HepG2 (cell line): ENCODE measurements around the gene FALEC. TPM values are rescaled to one million over a fixed set of nuclear protein-coding genes. Genes with fewer than 3 reads are reported as not detected.

Source experiments
- ATAD3A ChIP-seq: sonication (generic); formaldehyde crosslinking; IDR thresholded peaks from 2 replicates; pipeline ENCODE4 v1.4.0; 2020; ENCODE audit warnings: missing genetic modification reagents
- CEBPB ChIP-seq: IDR thresholded peaks from 2 replicates; pipeline ENCODE4 v1.6.1; 2011; ENCODE audit warnings: low read depth, low read length, improper control_type of control experiment, borderline replicate concordance
- CEBPG ChIP-seq: IDR thresholded peaks from 2 replicates; pipeline ENCODE4 v1.6.1; 2016
- DPF2 ChIP-seq: sonication (generic); formaldehyde crosslinking; IDR thresholded peaks from 2 replicates; pipeline ENCODE4 v1.4.0; 2020; ENCODE audit warnings: mild to moderate bottlenecking, low read depth, missing genetic modification reagents, borderline replicate concordance
- MIER3 ChIP-seq: IDR thresholded peaks from 2 replicates; pipeline ENCODE4 v1.6.1; 2016; ENCODE audit warnings: missing compliant biosample characterization, borderline replicate concordance
- POLR2AphosphoS2 ChIP-seq: IDR thresholded peaks from 2 replicates; pipeline ENCODE4 v1.6.1; 2011; ENCODE audit warnings: low read depth, low read length, improper control_type of control experiment
- ZBTB1 ChIP-seq: sonication (generic); formaldehyde crosslinking; IDR thresholded peaks from 2 replicates; pipeline ENCODE4 v1.4.0; 2020; ENCODE audit warnings: missing genetic modification reagents, borderline replicate concordance
- ZNF556 ChIP-seq: sonication (generic); formaldehyde crosslinking; IDR thresholded peaks from 2 replicates; pipeline ENCODE4 v1.4.0; 2020; ENCODE audit warnings: mild to moderate bottlenecking, missing genetic modification reagents, borderline replicate concordance
- polyA plus RNA-seq, 8 experiments: library from polyadenylated mRNA; depleted of rRNA in 3 of 8; stranded (reverse) in 7 of 8; unstranded in 1 of 8; fragments of >200 nt; fragmentation: Illumina TruSeq in 4 of 8; extraction: Trizol in 4 of 8; gene quantifications; 2 replicates each; pipeline versions ENCODE4 v1.2.1 to v1.2.3, GENCODE V29; 2011 to 2016; ENCODE audit warnings: low read depth in 4 of 8, missing spikeins in 1 of 8, mixed read lengths in 1 of 8; ENCODE audit not compliant: insufficient read depth in 1 of 8
- total RNA-seq, 5 experiments: library from RNA; depleted of rRNA; stranded (reverse); fragments of >200 nt; fragmentation: Illumina TruSeq; extraction: Trizol; gene quantifications; 2 replicates each; pipeline ENCODE4 v1.2.3, GENCODE V29; 2016; ENCODE audit warnings: low read depth in 1 of 5
- TF ChIP-seq, protein P1 (sequence below): sonication (generic); formaldehyde crosslinking; conservative IDR thresholded peaks from 2 replicates; pipeline ENCODE4 v1.4.0; 2020; ENCODE audit warnings: mild to moderate bottlenecking, missing genetic modification reagents, moderate library complexity
- TF ChIP-seq, protein P2 (sequence below), 2 experiments: IDR thresholded peaks; 2 replicates each; pipeline ENCODE4 v1.6.1; 2011 to 2012; ENCODE audit warnings: low read length in 2 of 2, borderline replicate concordance in 1 of 2, low read depth in 1 of 2, mild to moderate bottlenecking in 1 of 2, moderate library complexity in 1 of 2
- TF ChIP-seq, protein P3 (sequence below): IDR thresholded peaks from 2 replicates; pipeline ENCODE4 v1.4.0; 2020; ENCODE audit warnings: mild to moderate bottlenecking, missing genetic modification reagents
- TF ChIP-seq, protein P4 (sequence below): sonication (generic); formaldehyde crosslinking; IDR thresholded peaks from 2 replicates; pipeline ENCODE4 v1.4.0; 2020; ENCODE audit warnings: missing genetic modification reagents

The FALEC gene
- total and polyA plus RNA-seq, 2 of the 13 experiments (the other 11 are each of a cell fraction or from before 2014, with no cell fraction given) = 0.33 to 0.71 TPM

DNA sequence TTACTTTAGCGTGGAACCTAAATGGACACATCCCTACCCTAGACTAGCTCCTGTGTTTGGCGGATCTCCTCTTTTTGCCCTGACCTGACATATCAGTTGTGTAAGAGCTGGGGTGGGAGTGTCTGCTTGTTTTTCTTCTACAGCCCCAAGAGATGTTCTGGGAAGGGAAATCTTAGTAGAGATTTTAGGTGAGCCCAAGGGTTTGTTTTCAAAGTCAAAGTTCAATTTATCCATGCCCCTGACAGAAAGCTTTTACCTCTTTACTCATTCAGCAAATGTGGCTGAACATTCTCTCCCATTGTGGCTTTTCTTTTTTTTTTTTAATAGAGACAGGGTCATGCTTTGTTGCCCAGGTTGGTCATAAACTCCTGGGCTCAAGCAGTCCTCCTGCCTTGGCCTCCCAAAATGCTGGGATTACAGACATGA, 35.6 kb upstream of the FALEC start (continued):
- TF ChIP-seq, protein P1, sequence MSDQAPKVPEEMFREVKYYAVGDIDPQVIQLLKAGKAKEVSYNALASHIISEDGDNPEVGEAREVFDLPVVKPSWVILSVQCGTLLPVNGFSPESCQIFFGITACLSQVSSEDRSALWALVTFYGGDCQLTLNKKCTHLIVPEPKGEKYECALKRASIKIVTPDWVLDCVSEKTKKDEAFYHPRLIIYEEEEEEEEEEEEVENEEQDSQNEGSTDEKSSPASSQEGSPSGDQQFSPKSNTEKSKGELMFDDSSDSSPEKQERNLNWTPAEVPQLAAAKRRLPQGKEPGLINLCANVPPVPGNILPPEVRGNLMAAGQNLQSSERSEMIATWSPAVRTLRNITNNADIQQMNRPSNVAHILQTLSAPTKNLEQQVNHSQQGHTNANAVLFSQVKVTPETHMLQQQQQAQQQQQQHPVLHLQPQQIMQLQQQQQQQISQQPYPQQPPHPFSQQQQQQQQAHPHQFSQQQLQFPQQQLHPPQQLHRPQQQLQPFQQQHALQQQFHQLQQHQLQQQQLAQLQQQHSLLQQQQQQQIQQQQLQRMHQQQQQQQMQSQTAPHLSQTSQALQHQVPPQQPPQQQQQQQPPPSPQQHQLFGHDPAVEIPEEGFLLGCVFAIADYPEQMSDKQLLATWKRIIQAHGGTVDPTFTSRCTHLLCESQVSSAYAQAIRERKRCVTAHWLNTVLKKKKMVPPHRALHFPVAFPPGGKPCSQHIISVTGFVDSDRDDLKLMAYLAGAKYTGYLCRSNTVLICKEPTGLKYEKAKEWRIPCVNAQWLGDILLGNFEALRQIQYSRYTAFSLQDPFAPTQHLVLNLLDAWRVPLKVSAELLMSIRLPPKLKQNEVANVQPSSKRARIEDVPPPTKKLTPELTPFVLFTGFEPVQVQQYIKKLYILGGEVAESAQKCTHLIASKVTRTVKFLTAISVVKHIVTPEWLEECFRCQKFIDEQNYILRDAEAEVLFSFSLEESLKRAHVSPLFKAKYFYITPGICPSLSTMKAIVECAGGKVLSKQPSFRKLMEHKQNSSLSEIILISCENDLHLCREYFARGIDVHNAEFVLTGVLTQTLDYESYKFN = peak; percentile 70
- TF ChIP-seq POLR2AphosphoS2 = no peak
- TF ChIP-seq ATAD3A = no peak
- TF ChIP-seq, protein P2, sequence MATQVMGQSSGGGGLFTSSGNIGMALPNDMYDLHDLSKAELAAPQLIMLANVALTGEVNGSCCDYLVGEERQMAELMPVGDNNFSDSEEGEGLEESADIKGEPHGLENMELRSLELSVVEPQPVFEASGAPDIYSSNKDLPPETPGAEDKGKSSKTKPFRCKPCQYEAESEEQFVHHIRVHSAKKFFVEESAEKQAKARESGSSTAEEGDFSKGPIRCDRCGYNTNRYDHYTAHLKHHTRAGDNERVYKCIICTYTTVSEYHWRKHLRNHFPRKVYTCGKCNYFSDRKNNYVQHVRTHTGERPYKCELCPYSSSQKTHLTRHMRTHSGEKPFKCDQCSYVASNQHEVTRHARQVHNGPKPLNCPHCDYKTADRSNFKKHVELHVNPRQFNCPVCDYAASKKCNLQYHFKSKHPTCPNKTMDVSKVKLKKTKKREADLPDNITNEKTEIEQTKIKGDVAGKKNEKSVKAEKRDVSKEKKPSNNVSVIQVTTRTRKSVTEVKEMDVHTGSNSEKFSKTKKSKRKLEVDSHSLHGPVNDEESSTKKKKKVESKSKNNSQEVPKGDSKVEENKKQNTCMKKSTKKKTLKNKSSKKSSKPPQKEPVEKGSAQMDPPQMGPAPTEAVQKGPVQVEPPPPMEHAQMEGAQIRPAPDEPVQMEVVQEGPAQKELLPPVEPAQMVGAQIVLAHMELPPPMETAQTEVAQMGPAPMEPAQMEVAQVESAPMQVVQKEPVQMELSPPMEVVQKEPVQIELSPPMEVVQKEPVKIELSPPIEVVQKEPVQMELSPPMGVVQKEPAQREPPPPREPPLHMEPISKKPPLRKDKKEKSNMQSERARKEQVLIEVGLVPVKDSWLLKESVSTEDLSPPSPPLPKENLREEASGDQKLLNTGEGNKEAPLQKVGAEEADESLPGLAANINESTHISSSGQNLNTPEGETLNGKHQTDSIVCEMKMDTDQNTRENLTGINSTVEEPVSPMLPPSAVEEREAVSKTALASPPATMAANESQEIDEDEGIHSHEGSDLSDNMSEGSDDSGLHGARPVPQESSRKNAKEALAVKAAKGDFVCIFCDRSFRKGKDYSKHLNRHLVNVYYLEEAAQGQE (IDR thresholded peaks at IDR 0.05; ENCODE audit: borderline replicate concordance in 1 of 2, low read depth in 1 of 2, low read length in 2 of 2) = no peak
- TF ChIP-seq, protein P3, sequence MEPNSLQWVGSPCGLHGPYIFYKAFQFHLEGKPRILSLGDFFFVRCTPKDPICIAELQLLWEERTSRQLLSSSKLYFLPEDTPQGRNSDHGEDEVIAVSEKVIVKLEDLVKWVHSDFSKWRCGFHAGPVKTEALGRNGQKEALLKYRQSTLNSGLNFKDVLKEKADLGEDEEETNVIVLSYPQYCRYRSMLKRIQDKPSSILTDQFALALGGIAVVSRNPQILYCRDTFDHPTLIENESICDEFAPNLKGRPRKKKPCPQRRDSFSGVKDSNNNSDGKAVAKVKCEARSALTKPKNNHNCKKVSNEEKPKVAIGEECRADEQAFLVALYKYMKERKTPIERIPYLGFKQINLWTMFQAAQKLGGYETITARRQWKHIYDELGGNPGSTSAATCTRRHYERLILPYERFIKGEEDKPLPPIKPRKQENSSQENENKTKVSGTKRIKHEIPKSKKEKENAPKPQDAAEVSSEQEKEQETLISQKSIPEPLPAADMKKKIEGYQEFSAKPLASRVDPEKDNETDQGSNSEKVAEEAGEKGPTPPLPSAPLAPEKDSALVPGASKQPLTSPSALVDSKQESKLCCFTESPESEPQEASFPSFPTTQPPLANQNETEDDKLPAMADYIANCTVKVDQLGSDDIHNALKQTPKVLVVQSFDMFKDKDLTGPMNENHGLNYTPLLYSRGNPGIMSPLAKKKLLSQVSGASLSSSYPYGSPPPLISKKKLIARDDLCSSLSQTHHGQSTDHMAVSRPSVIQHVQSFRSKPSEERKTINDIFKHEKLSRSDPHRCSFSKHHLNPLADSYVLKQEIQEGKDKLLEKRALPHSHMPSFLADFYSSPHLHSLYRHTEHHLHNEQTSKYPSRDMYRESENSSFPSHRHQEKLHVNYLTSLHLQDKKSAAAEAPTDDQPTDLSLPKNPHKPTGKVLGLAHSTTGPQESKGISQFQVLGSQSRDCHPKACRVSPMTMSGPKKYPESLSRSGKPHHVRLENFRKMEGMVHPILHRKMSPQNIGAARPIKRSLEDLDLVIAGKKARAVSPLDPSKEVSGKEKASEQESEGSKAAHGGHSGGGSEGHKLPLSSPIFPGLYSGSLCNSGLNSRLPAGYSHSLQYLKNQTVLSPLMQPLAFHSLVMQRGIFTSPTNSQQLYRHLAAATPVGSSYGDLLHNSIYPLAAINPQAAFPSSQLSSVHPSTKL (CRISPR knock-in tag) = peak; percentile 68
- no peak for TF ChIP-seq MIER3 (CRISPR knock-in tag)
- no peak for TF ChIP-seq ZBTB1 (CRISPR knock-in tag)
- peak; percentile 65; the same call in 1 of the 2 replicates for TF ChIP-seq CEBPB
- TF ChIP-seq DPF2 (CRISPR knock-in tag) = peak; percentile 36; the same call in 1 of the 2 replicates
- TF ChIP-seq ZNF556 (CRISPR knock-in tag) = no peak
- TF ChIP-seq, protein P4, sequence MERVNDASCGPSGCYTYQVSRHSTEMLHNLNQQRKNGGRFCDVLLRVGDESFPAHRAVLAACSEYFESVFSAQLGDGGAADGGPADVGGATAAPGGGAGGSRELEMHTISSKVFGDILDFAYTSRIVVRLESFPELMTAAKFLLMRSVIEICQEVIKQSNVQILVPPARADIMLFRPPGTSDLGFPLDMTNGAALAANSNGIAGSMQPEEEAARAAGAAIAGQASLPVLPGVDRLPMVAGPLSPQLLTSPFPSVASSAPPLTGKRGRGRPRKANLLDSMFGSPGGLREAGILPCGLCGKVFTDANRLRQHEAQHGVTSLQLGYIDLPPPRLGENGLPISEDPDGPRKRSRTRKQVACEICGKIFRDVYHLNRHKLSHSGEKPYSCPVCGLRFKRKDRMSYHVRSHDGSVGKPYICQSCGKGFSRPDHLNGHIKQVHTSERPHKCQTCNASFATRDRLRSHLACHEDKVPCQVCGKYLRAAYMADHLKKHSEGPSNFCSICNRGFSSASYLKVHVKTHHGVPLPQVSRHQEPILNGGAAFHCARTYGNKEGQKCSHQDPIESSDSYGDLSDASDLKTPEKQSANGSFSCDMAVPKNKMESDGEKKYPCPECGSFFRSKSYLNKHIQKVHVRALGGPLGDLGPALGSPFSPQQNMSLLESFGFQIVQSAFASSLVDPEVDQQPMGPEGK (CRISPR knock-in tag) = peak; percentile 60
- peak; percentile 83 for TF ChIP-seq CEBPG (CRISPR knock-in tag)
